Gastrocnemius medialis (tissue), 4 donors: Measurements from ENCODE around the gene PRR19.

Experiments
- CTCF ChIP-seq, 5 experiments: fragments of 450-650 bp in 3 of 5; fragments of 200-600 bp in 2 of 5; sonication (generic) in 2 of 5; IDR thresholded peaks in 4 of 5; conservative IDR thresholded peaks in 1 of 5; 1 replicate in 4 of 5; 2 replicates in 1 of 5; pipeline ENCODE4 v1.5.1; 2016 to 2019; ENCODE audit warnings: antibody characterized with exemption in 5 of 5, mild to moderate bottlenecking in 3 of 5, moderate library complexity in 3 of 5
- POLR2A ChIP-seq, 2 donors: fragments of 450-650 bp; IDR thresholded peaks; one replicate each; pipeline ENCODE4 v1.6.1; 2017; ENCODE audit warnings: antibody characterized with exemption in 2 of 2, mild to moderate bottlenecking in 2 of 2, moderate library complexity in 2 of 2

- TF ChIP-seq CTCF (IDR thresholded peaks at IDR 0.05 in 4 of 5, conservative IDR thresholded peaks at IDR 0.05 in 1 of 5) (no peak), POLR2A (IDR thresholded peaks at IDR 0.05) (no peak)
These were observed 32.2 kb upstream of the PRR19 start for GRCh38 chr19:42269478-42270345.
